ENCODE measurements around the gene RBBP8NL. TPM values are rescaled to one million over a fixed set of nuclear protein-coding genes. Genes with fewer than 3 reads are reported as not detected.

Gene RBBP8NL
- total RNA-seq, 1 experiment from 2014 or later = 0.28 TPM

- H2BK12ac ChIP-seq (ENCODE audit: insufficient read length, low read depth, low read length) = no peak overlapping the region
- H3K79me1 ChIP-seq (ENCODE audit: insufficient read depth, low read depth, low read length, poor library complexity, severe bottlenecking) = no peaks in the 10 kb centered on the region
- H3K9me3 ChIP-seq (ENCODE audit: control insufficient read depth, low read depth, low read length) = no peaks in the 10 kb centered on the region
- peaks cover 4 to 6% of the 10 kb centered on the region in 2 experiments; a peak in 4 of 5 replicates for H3K9me3 Mint-ChIP-seq
- no peak overlapping the region for H3K56ac ChIP-seq (ENCODE audit: insufficient read length, low read depth, low read length)
- H2BK5ac ChIP-seq (ENCODE audit: insufficient read length, low read length) = no peak overlapping the region
- H2AK5ac ChIP-seq (ENCODE audit: insufficient read length, low read length) = no peak overlapping the region
- no peak overlapping the region for H2AFZ ChIP-seq (ENCODE audit: low read length)
- H4K91ac ChIP-seq (ENCODE audit: insufficient read length, low read depth, low read length) = no peak overlapping the region
- H3K79me2 ChIP-seq (ENCODE audit: insufficient read depth, low read length) = peaks cover 3% of the 10 kb centered on the region; the same call in 1 of the 2 replicates
- no peaks in the 10 kb centered on the region for H4K20me1 ChIP-seq (ENCODE audit: control insufficient read depth, insufficient read depth, insufficient read length)
- H3K14ac ChIP-seq (ENCODE audit: insufficient read depth, low read length) = no peak overlapping the region
- no peak overlapping the region for H3K9ac ChIP-seq (ENCODE audit: extremely low read depth, insufficient read length, low read length)
- no peak overlapping the region for H3K18ac ChIP-seq (ENCODE audit: insufficient read length, low read depth, low read length)
- H3K23me2 ChIP-seq (ENCODE audit: insufficient read length, low read depth, low read length, poor library complexity, severe bottlenecking) = peaks cover 5% of the 10 kb centered on the region
- H2BK15ac ChIP-seq (ENCODE audit: low read depth, low read length) = no peak overlapping the region
- H3K4me3 Mint-ChIP-seq = no peak overlapping the region
- no peak overlapping the region for H3K4me2 ChIP-seq (ENCODE audit: insufficient read depth, insufficient read length, low read length)
- peaks cover 21 to 30% of the 10 kb centered on the region in 2 experiments for H3K4me1 Mint-ChIP-seq
- WGBS (ENCODE audit: extremely low coverage, insufficient read length, low lambda C conversion rate) = no CpG with 5 or more reads among the region's 16 CpGs
- H3T11ph ChIP-seq (ENCODE audit: low read length) = no peak overlapping the region
- no peaks in the 10 kb centered on the region for H3K27me3 ChIP-seq (ENCODE audit: insufficient read depth, low read length)
- DNase-seq = no peak
- no peak overlapping the region for H3K27ac Mint-ChIP-seq
- no peak overlapping the region for H3K4ac ChIP-seq (ENCODE audit: low read depth, low read length)
- H2BK20ac ChIP-seq (ENCODE audit: low read depth, low read length, poor library complexity, severe bottlenecking) = no peak overlapping the region
- peaks cover 8 to 17% (median 11%) of the 10 kb centered on the region in 3 experiments for H3K36me3 Mint-ChIP-seq (ENCODE audit: insufficient read depth in 1 of 3, low read depth in 3 of 3)
- no peak for TF ChIP-seq CTCF (conservative IDR thresholded peaks at IDR 0.05)
- no peak overlapping the region for H4K5ac ChIP-seq (ENCODE audit: insufficient read length, low read depth, low read length)
- no peaks in the 10 kb centered on the region; the same call in 1 of the 2 replicates for H3K27me3 Mint-ChIP-seq (ENCODE audit: low read depth)
- H4K8ac ChIP-seq (replicated peaks; ENCODE audit: insufficient read length, low read depth, low read length) = no peak overlapping the region
- H2BK120ac ChIP-seq (ENCODE audit: low read depth, low read length, poor library complexity, severe bottlenecking) = no peak overlapping the region
- H3K4me1 ChIP-seq (ENCODE audit: insufficient read depth, low read length) = no peaks in the 10 kb centered on the region
- no peak overlapping the region for H3K23ac ChIP-seq (ENCODE audit: insufficient read length, low read depth, low read length)
- H3K27ac ChIP-seq (ENCODE audit: insufficient read length, low read depth, low read length) = no peak overlapping the region
These were observed 46.0 kb downstream of the RBBP8NL start for GRCh38 chr20:62381202-62381797.

Measured in H9 (cell line).